Measurements from ENCODE around the gene OLFML3.

OLFML3 gene

DNA sequence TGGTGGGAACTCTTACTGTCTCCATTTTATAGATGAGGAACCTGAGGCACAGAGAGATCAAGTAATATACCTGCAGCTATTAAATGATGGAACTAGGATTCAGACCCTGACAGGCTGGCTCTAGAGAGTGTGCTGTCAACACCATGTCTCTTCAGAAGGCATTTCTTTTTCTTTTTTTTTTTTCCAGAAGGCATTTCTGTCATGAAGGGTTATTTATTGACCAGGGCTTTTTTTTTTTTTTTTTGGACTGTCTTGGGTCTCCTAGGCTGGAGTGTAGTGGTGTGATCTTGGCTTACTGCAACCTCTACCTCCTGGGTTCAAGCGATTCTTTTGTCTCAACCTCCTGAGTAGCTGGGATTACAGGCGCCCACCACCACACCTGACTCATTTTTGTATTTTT, 27.6 kb upstream of the OLFML3 start:
- Histone ChIP-seq H3K9ac (ENCODE audit: low read length) (no peak overlapping the region), H3K9me3 (ENCODE audit: control insufficient read depth, low read length) (no peaks in the 10 kb centered on the region), H3K27me3 (replicated peaks; ENCODE audit: control insufficient read depth, insufficient read depth, low read length) (no peaks in the 10 kb centered on the region), H3K4me1 (ENCODE audit: control insufficient read depth, insufficient read depth, low read length) (peaks cover 20% of the 10 kb centered on the region), H3K4me3 (ENCODE audit: low read length) (no peak overlapping the region), H3K36me3 (ENCODE audit: control insufficient read depth, insufficient read depth, low read length, severe bottlenecking) (peaks cover 23% of the 10 kb centered on the region)
- no peak for DNase-seq (ENCODE audit: low read depth)

DNA sequence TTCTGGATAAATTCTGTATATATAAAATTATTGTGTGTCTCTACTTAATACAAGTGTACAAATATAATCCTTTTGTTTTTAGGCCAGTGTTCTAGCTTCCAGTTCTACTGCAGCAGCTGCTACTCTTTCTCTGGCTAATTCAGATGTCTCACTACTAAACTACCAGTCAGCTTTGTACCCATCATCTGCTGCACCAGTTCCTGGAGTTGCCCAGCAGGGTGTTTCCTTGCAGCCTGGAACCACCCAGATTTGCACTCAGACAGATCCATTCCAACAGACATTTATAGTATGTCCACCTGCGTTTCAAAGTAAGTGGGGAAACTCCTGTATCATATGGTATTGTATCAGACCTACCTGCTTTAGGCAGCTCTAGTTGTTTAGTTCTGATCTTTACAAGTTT, 21.3 kb upstream of the OLFML3 start:
- H3K36me3 ChIP-seq (ENCODE audit: control insufficient read depth, insufficient read depth, low read length, severe bottlenecking): peaks cover 64% of the 10 kb centered on the region
- H3K4me1 ChIP-seq (ENCODE audit: control insufficient read depth, insufficient read depth, low read length): no peaks in the 10 kb centered on the region
- H3K27me3 ChIP-seq (replicated peaks; ENCODE audit: control insufficient read depth, insufficient read depth, low read length): no peaks in the 10 kb centered on the region
- H3K9me3 ChIP-seq (ENCODE audit: control insufficient read depth, low read length): no peaks in the 10 kb centered on the region
- no peak overlapping the region for H3K4me3 ChIP-seq (ENCODE audit: low read length)
- no peak for DNase-seq (ENCODE audit: low read depth)
- no peak overlapping the region for H3K9ac ChIP-seq (ENCODE audit: low read length)

DNA sequence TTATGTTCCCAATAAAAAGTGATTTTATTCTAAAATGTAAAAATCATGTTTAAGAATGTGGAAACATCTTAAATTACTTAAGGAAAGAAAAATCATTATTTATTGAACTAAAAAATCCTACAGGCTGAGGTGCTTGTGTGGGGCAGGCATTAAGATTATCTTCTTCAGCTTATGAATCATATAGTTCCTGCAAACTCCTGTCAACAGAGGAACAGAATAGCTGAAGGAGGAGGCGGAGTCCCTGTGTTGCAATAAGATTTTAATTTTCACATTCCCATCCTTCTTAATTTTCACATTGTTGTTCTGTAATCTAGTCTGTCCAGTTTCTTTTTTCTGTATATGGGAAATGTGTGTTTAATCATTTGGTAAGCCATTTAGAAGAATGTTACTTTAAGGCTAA, 20.6 kb upstream of the OLFML3 start:
- peaks cover 67% of the 10 kb centered on the region for H3K36me3 ChIP-seq (ENCODE audit: control insufficient read depth, insufficient read depth, low read length, severe bottlenecking)
- no peak overlapping the region for H3K9ac ChIP-seq (ENCODE audit: low read length)
- H3K27me3 ChIP-seq (replicated peaks; ENCODE audit: control insufficient read depth, insufficient read depth, low read length): no peaks in the 10 kb centered on the region
- peak; percentile 36 for DNase-seq (ENCODE audit: low read depth)
- no peaks in the 10 kb centered on the region for H3K9me3 ChIP-seq (ENCODE audit: control insufficient read depth, low read length)
- H3K4me1 ChIP-seq (ENCODE audit: control insufficient read depth, insufficient read depth, low read length): no peaks in the 10 kb centered on the region
- no peak overlapping the region for H3K4me3 ChIP-seq (ENCODE audit: low read length)

DNA sequence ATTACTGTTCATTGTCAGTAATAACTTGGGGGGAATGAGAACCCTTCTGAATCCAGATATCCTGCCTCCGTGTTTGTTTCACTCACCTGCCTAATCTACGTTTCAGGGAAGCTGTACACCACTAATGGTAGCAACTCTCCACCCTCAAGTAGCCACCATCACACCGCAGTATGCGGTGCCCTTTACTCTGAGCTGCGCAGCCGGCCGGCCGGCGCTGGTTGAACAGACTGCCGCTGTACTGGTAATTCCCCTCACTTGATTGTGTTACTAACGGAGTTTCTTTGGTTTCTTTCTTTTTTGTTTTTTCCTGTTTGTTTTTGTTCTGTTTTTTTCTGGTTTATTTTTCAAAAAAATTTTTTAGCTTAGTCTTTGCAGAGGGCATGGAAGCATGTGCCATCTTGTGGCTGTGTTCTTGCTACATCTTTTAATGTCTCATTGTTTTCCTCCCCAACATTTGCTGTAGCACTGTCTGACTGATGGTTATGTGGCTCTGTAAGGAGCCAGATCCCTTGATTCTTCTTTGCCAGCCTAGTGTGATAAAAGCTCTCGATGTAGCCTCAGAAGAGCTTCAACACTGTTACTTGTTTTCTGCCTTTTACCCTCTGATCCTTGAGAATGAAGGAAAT, 15.9 kb upstream of the OLFML3 start:
- H3K9ac ChIP-seq (ENCODE audit: low read length): no peak overlapping the region
- peaks cover 13% of the 10 kb centered on the region for H3K4me1 ChIP-seq (ENCODE audit: control insufficient read depth, insufficient read depth, low read length)
- H3K9me3 ChIP-seq (ENCODE audit: control insufficient read depth, low read length): no peaks in the 10 kb centered on the region
- peaks cover 58% of the 10 kb centered on the region for H3K36me3 ChIP-seq (ENCODE audit: control insufficient read depth, insufficient read depth, low read length, severe bottlenecking)
- peak; percentile 29 for DNase-seq (ENCODE audit: low read depth)
- H3K27me3 ChIP-seq (replicated peaks; ENCODE audit: control insufficient read depth, insufficient read depth, low read length): no peaks in the 10 kb centered on the region
- no peak overlapping the region for H3K4me3 ChIP-seq (ENCODE audit: low read length)

DNA sequence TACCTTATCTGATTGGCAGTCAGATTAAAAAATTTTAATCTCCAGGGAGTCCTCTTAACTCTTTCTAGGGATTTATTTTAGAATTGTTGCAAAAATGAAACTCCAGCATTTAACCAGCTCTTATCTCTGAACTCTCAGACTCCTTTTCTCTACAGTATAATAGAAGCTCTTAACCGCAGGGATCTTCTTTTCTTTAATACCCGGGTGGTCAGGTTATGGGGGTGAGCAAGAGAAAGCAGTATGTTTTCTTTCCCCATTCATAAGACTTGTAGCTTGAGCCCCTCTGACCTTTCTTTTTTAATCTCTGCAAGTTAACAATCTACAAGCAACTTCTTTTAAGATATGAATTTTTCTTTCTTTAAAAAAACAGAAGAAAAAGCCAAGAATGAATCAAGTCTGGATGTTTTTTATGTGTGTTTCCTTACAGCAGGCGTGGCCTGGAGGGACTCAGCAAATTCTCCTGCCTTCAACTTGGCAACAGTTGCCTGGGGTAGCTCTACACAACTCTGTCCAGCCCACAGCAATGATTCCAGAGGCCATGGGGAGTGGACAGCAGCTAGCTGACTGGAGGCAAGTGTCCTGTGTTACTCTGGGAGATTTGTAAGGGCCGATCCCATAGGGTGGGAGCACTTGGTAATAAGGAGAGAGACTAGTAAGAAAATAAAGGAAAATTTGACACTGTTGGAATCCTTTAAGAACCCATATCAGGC, 13.4 kb upstream of the OLFML3 start:
- Histone ChIP-seq H3K9me3 (ENCODE audit: control insufficient read depth, low read length) (no peaks in the 10 kb centered on the region), H3K4me1 (ENCODE audit: control insufficient read depth, insufficient read depth, low read length) (peaks cover 13% of the 10 kb centered on the region), H3K4me3 (ENCODE audit: low read length) (no peak overlapping the region), H3K27me3 (replicated peaks; ENCODE audit: control insufficient read depth, insufficient read depth, low read length) (no peaks in the 10 kb centered on the region), H3K9ac (ENCODE audit: low read length) (peak overlapping the region; percentile 5), H3K36me3 (ENCODE audit: control insufficient read depth, insufficient read depth, low read length, severe bottlenecking) (peaks cover 64% of the 10 kb centered on the region)
- peak; percentile 74 for DNase-seq (ENCODE audit: low read depth)

DNA sequence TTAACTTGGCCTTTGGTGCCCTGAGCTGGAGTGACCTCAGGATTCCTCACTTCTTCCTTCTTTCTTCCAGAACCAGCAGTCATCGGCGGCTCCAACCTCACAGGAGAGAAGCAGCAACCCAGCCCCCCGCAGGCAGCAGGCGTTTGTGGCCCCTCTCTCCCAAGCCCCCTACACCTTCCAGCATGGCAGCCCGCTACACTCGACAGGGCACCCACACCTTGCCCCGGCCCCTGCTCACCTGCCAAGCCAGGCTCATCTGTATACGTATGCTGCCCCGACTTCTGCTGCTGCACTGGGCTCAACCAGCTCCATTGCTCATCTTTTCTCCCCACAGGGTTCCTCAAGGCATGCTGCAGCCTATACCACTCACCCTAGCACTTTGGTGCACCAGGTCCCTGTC, 6.3 kb upstream of the OLFML3 start:
- Histone ChIP-seq H3K4me1 (ENCODE audit: control insufficient read depth, insufficient read depth, low read length) (peaks cover 32% of the 10 kb centered on the region), H3K9ac (ENCODE audit: low read length) (no peak overlapping the region), H3K4me3 (ENCODE audit: low read length) (no peak overlapping the region), H3K27me3 (replicated peaks; ENCODE audit: control insufficient read depth, insufficient read depth, low read length) (no peaks in the 10 kb centered on the region), H3K9me3 (ENCODE audit: control insufficient read depth, low read length) (no peaks in the 10 kb centered on the region), H3K36me3 (ENCODE audit: control insufficient read depth, insufficient read depth, low read length, severe bottlenecking) (peaks cover 64% of the 10 kb centered on the region)
- DNase-seq (ENCODE audit: low read depth): no peak

DNA sequence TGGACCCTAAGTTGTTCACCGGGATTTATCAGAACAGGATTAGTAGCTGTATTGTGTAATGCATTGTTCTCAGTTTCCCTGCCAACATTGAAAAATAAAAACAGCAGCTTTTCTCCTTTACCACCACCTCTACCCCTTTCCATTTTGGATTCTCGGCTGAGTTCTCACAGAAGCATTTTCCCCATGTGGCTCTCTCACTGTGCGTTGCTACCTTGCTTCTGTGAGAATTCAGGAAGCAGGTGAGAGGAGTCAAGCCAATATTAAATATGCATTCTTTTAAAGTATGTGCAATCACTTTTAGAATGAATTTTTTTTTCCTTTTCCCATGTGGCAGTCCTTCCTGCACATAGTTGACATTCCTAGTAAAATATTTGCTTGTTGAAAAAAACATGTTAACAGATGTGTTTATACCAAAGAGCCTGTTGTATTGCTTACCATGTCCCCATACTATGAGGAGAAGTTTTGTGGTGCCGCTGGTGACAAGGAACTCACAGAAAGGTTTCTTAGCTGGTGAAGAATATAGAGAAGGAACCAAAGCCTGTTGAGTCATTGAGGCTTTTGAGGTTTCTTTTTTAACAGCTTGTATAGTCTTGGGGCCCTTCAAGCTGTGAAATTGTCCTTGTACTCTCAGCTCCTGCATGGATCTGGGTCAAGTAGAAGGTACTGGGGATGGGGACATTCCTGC, 3.9 kb upstream of the OLFML3 start:
- no peaks in the 10 kb centered on the region for H3K27me3 ChIP-seq (replicated peaks; ENCODE audit: control insufficient read depth, insufficient read depth, low read length)
- H3K4me3 ChIP-seq (ENCODE audit: low read length): no peak overlapping the region
- peaks cover 53% of the 10 kb centered on the region for H3K4me1 ChIP-seq (ENCODE audit: control insufficient read depth, insufficient read depth, low read length)
- peaks cover 41% of the 10 kb centered on the region for H3K36me3 ChIP-seq (ENCODE audit: control insufficient read depth, insufficient read depth, low read length, severe bottlenecking)
- peak; percentile 54 for DNase-seq (ENCODE audit: low read depth)
- H3K9me3 ChIP-seq (ENCODE audit: control insufficient read depth, low read length): no peaks in the 10 kb centered on the region
- H3K9ac ChIP-seq (ENCODE audit: low read length): no peak overlapping the region

DNA sequence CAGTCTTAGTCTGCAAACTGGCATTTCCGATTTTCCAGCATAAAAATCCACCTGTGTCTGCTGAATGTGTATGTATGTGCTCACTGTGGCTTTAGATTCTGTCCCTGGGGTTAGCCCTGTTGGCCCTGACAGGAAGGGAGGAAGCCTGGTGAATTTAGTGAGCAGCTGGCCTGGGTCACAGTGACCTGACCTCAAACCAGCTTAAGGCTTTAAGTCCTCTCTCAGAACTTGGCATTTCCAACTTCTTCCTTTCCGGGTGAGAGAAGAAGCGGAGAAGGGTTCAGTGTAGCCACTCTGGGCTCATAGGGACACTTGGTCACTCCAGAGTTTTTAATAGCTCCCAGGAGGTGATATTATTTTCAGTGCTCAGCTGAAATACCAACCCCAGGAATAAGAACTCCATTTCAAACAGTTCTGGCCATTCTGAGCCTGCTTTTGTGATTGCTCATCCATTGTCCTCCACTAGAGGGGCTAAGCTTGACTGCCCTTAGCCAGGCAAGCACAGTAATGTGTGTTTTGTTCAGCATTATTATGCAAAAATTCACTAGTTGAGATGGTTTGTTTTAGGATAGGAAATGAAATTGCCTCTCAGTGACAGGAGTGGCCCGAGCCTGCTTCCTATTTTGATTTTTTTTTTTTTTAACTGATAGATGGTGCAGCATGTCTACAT, 2.5 kb upstream of the OLFML3 start:
- DNase-seq (ENCODE audit: low read depth): peak; percentile 82
- Histone ChIP-seq H3K36me3 (ENCODE audit: control insufficient read depth, insufficient read depth, low read length, severe bottlenecking) (peaks cover 27% of the 10 kb centered on the region), H3K9me3 (ENCODE audit: control insufficient read depth, low read length) (no peaks in the 10 kb centered on the region), H3K27me3 (replicated peaks; ENCODE audit: control insufficient read depth, insufficient read depth, low read length) (no peaks in the 10 kb centered on the region), H3K4me1 (ENCODE audit: control insufficient read depth, insufficient read depth, low read length) (peaks cover 67% of the 10 kb centered on the region), H3K4me3 (ENCODE audit: low read length) (no peak overlapping the region), H3K9ac (ENCODE audit: low read length) (peak overlapping the region; percentile 36)

DNA sequence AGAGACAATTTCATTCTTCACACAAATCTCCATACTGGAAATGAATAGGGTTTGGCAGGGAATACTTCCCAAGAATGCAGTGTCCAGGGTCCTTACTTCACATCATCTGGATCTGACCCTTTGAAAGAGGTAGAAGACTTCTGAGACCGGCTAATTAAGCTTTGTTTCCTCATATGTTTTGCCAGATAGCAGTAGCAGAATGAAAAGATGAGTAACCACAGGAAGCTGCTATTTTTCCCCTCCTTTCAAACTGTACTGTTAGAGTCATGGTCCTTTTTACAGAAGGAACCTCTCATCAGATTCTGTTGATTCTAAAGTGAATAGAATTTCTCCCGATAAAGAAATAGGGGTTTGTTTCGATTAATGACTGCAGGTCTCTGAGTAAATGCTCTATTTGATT, 1.4 kb upstream of the OLFML3 start:
- H3K9ac ChIP-seq (ENCODE audit: low read length): no peak overlapping the region
- H3K36me3 ChIP-seq (ENCODE audit: control insufficient read depth, insufficient read depth, low read length, severe bottlenecking): peaks cover 15% of the 10 kb centered on the region
- no peaks in the 10 kb centered on the region for H3K9me3 ChIP-seq (ENCODE audit: control insufficient read depth, low read length)
- H3K27me3 ChIP-seq (replicated peaks; ENCODE audit: control insufficient read depth, insufficient read depth, low read length): no peaks in the 10 kb centered on the region
- H3K4me1 ChIP-seq (ENCODE audit: control insufficient read depth, insufficient read depth, low read length): peaks cover 75% of the 10 kb centered on the region
- H3K4me3 ChIP-seq (ENCODE audit: low read length): no peak overlapping the region
- peak; percentile 32 for DNase-seq (ENCODE audit: low read depth)

DNA sequence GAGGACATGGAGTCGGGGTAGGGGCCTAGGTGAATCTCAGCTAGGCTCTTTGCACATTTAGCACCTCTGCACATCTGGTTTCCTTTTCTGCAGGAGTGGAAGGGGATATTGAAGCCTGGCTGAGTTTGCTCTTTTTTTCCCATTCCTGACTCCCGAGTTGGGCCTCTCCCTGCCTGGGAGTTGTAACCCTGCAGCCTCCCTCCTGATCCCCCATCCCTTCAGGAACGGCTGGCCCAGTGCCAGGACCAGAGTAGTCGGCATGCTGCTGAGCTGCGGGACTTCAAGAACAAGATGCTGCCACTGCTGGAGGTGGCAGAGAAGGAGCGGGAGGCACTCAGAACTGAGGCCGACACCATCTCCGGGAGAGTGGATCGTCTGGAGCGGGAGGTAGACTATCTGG, 836 bp downstream of the OLFML3 start:
- Histone ChIP-seq H3K4me1 (ENCODE audit: control insufficient read depth, insufficient read depth, low read length) (peaks cover 93% of the 10 kb centered on the region), H3K27me3 (replicated peaks; ENCODE audit: control insufficient read depth, insufficient read depth, low read length) (no peaks in the 10 kb centered on the region), H3K9me3 (ENCODE audit: control insufficient read depth, low read length) (no peaks in the 10 kb centered on the region), H3K36me3 (ENCODE audit: control insufficient read depth, insufficient read depth, low read length, severe bottlenecking) (no peaks in the 10 kb centered on the region), H3K4me3 (ENCODE audit: low read length) (peak overlapping the region; percentile 82), H3K9ac (ENCODE audit: low read length) (peak overlapping the region; percentile 83)
- DNase-seq (ENCODE audit: low read depth): peak; percentile 66

All from adipocyte (in vitro differentiated cells).